Mucosa of descending colon (tissue), 3 donors: ENCODE measurements around the gene COA3. TPM values are rescaled to one million over a fixed set of nuclear protein-coding genes. Genes with fewer than 3 reads are reported as not detected.
A peak's percentile ranks its signal among the peaks of the same experiment; 100 is the strongest.

Experiments
- ATAC-seq: fragments of 200-7000 bp; cut with Tn5 transposase; one replicate; pipeline ENCODE4 v1.9.1; 2020; ENCODE audit warnings: mild to moderate bottlenecking, moderate library complexity
- DNase-seq, 3 donors: peaks; one replicate each; pipeline ENCODE4 v3.0.0-alpha.2; 2020
- H3K36me3 ChIP-seq: fragments of 200-600 bp; one replicate; pipeline ENCODE4 v1.8.0; 2021; ENCODE audit warnings: low read depth, mild to moderate bottlenecking
- H3K4me1 ChIP-seq: fragments of 200-600 bp; one replicate; pipeline ENCODE4 v1.8.0; 2021; ENCODE audit warnings: low read depth, mild to moderate bottlenecking
- H3K4me3 ChIP-seq: fragments of 200-600 bp; one replicate; pipeline ENCODE4 v1.8.0; 2021; ENCODE audit warnings: mild to moderate bottlenecking
- H3K9me3 ChIP-seq: fragments of 200-600 bp; one replicate; pipeline ENCODE4 v1.8.0; 2021; ENCODE audit warnings: mild to moderate bottlenecking
- CTCF ChIP-seq: fragments of 200-600 bp; IDR thresholded peaks from one replicate; pipeline ENCODE4 v1.8.0; 2022; ENCODE audit warnings: antibody characterized with exemption, mild to moderate bottlenecking
- intact Hi-C, 2 donors: fragments of 100-400 bp; cut with DNase I in 1 of 2; cut with micrococcal nuclease in 1 of 2; formaldehyde crosslinking; loops; one replicate each; pipeline versions ENCODE4 v1.11.0 to v1.11.1; 2022; cut with DNase I, micrococcal nuclease
- long read RNA-seq, 2 donors: library from polyadenylated mRNA; unstranded; transcript quantifications; one replicate each; pipeline ENCODE4 v2.0.0, GENCODE V29; 2019 to 2021
- total RNA-seq, 3 donors: library from RNA; stranded (reverse); fragmentation: NEBNext Ultra II Directional in 2 of 3; extraction: Animal tissue kit (Norgen Biotek cat#: 25700) in 2 of 3; gene quantifications; one replicate each; pipeline versions ENCODE4 v1.2.1 to v1.2.4, GENCODE V29; 2021 to 2023
- donor health status: DM: no; HTN: no; CAD: no; lungs with moderate emphysema.
- donor health status: DM: no; HTN: no; CAD: no.
- donor health status: DM: no; HTN: yes; CAD: no.

COA3 gene
- total RNA-seq: 100 to 1,000 TPM in 2 of 3 donors, 10 to 100 TPM in 1; 92.7 to 151 (median 148) TPM
- long read RNA-seq, donor 1, transcript COA3-201 (2 exons, 771 nt): major isoform, 40 of 41 reads
- long read RNA-seq, donor 1, partial matches to known transcripts: 0 of 41 reads
- long read RNA-seq, donor 1, other reads (novel, unspliced or antisense): 1 of 41 reads
- long read RNA-seq, donor 2, transcript COA3-201 (2 exons, 771 nt): major isoform, 135 of 137 reads
- long read RNA-seq, donor 2, partial matches to known transcripts: 0 of 137 reads
- long read RNA-seq, donor 2, other reads (novel, unspliced or antisense): 2 of 137 reads

- DNase-seq: peak; percentile 91 to 93 (median 91)
- H3K36me3 ChIP-seq: no peaks in the 10 kb centered on the region
- H3K4me1 ChIP-seq: peaks cover 37% of the 10 kb centered on the region
- intact Hi-C loops: no loop called here
- peak; percentile 75 for ATAC-seq
- no peak for TF ChIP-seq CTCF
- H3K9me3 ChIP-seq: no peaks in the 10 kb centered on the region
- peak within 1 kb of the TSS; percentile 74 for H3K4me3 ChIP-seq
These were observed at the start of gene COA3, which contains the start of gene CNTD1 for GRCh38 chr17:42798383-42799380. COA3 (minus strand) TSS chr17:42798704; CDS start chr17:42798681, 23 bp downstream. CNTD1 (plus strand) TSS chr17:42798861; CDS start chr17:42799068, 207 bp downstream.

DNA sequence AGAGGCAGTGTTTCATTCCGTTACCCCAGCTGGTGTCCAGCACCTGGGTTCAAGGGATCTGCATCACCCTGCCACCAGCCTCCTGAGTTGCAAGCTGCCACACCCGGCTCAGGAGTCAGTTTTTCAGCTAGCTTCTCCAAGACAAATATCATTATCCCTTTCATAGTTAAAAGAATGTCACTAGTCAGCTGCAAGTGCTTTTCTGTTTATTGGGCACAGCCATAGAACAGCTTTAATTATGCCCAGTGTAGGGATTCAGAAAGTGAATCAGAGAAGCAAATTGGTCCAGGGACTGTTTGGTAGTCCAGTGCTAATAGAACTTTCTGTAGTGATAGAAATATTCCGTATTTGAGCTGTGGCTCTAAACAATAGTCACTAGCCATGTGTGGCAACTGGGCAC lies 49.6 kb upstream of the COA3 start:
- ATAC-seq (no peak), DNase-seq (no peak)
- TF ChIP-seq CTCF: no peak
- H3K4me3 ChIP-seq: no peak overlapping the region
- H3K9me3 ChIP-seq: no peaks in the 10 kb centered on the region
- intact Hi-C loops: no loop called here
- no peaks in the 10 kb centered on the region for H3K36me3 ChIP-seq
- H3K4me1 ChIP-seq: no peaks in the 10 kb centered on the region

GRCh38 chr17:42846594-42847280 lies 48.2 kb upstream of the COA3 start:
- Histone ChIP-seq H3K4me3 (no peak overlapping the region), H3K36me3 (no peaks in the 10 kb centered on the region), H3K4me1 (no peaks in the 10 kb centered on the region), H3K9me3 (no peaks in the 10 kb centered on the region)
- no peak for TF ChIP-seq CTCF
- intact Hi-C loops: no loop called here
- DNase-seq: no peak
- ATAC-seq: no peak

GRCh38 chr17:42845918-42846593 lies 47.6 kb upstream of the COA3 start:
- ATAC-seq (no peak), DNase-seq (no peak)
- intact Hi-C loops: no loop called here
- no peak overlapping the region for H3K4me3 ChIP-seq
- H3K9me3 ChIP-seq: no peaks in the 10 kb centered on the region
- no peak for TF ChIP-seq CTCF
- H3K36me3 ChIP-seq: no peaks in the 10 kb centered on the region
- no peaks in the 10 kb centered on the region for H3K4me1 ChIP-seq

DNA sequence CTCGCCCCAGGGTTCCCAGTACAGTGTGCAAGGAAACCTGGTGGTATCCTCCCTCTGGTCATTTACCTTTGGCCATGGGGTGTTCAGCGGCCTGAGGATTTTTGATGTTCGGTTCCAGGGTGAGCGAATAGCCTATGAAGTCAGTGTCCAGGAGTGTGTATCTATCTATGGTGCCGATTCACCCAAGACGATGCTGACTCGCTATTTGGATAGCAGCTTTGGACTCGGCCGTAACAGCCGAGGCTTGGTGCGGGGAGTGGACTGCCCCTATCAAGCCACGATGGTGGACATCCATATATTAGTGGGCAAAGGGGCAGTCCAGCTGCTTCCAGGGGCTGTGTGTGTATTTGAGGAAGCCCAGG lies 47.0 kb upstream of the COA3 start:
- no peak for DNase-seq
- TF ChIP-seq CTCF: no peak
- no peaks in the 10 kb centered on the region for H3K36me3 ChIP-seq
- H3K4me3 ChIP-seq: no peak overlapping the region
- no peaks in the 10 kb centered on the region for H3K4me1 ChIP-seq
- intact Hi-C loops: no loop called here
- ATAC-seq: no peak
- no peaks in the 10 kb centered on the region for H3K9me3 ChIP-seq
